Natural killer cell (primary cell): ENCODE measurements around the gene SLC35F3. TPM values are rescaled to one million over a fixed set of nuclear protein-coding genes. Genes with fewer than 3 reads are reported as not detected.

Experiments used
- ATAC-seq, 3 donors: fragments of 150-1000 bp in 2 of 3; fragments of 200-7000 bp in 1 of 3; cut with Tn5 transposase; 1 replicate in 1 of 3; 2 replicates in 2 of 3; pipeline ENCODE4 v1.10.0; 2021; ENCODE audit warnings: mild to moderate bottlenecking in 2 of 3, moderate library complexity in 2 of 3
- DNase-seq, 2 donors: peaks; one replicate each; pipeline versions ENCODE4 v3.0.0 to v3.0.0-alpha.2; 2013 to 2021; ENCODE audit warnings: mixed read lengths in 1 of 2
- H3K27ac ChIP-seq: one replicate; pipeline ENCODE4 v1.5.1; 2013; ENCODE audit warnings: mild to moderate bottlenecking, low read length
- H3K27me3 ChIP-seq: one replicate; pipeline ENCODE4 v1.6.1; 2013; ENCODE audit warnings: low read length; ENCODE audit not compliant: control insufficient read depth, insufficient read depth
- H3K36me3 ChIP-seq: one replicate; pipeline ENCODE4 v1.6.1; 2013; ENCODE audit warnings: low read length; ENCODE audit not compliant: control insufficient read depth, insufficient read depth
- H3K4me1 ChIP-seq: one replicate; pipeline ENCODE4 v1.6.1; 2013; ENCODE audit warnings: low read length; ENCODE audit not compliant: control insufficient read depth, insufficient read depth
- H3K4me3 ChIP-seq: one replicate; pipeline ENCODE4 v1.5.1; 2013; ENCODE audit warnings: low read length
- H3K9me3 ChIP-seq: one replicate; pipeline ENCODE4 v1.6.1; 2013; ENCODE audit warnings: low read length; ENCODE audit not compliant: control insufficient read depth, insufficient read depth
- H3K27ac Mint-ChIP-seq, 2 donors: one replicate each; pipeline ENCODE4 v1.8.0; 2022; ENCODE audit warnings: mild to moderate bottlenecking in 2 of 2, mixed read lengths in 2 of 2, moderate library complexity in 1 of 2
- H3K27me3 Mint-ChIP-seq, 2 donors: one replicate each; pipeline ENCODE4 v1.8.0; 2022; ENCODE audit warnings: low read depth in 2 of 2, mixed read lengths in 2 of 2
- H3K36me3 Mint-ChIP-seq: one replicate; pipeline ENCODE4 v1.8.0; 2022; ENCODE audit warnings: mixed read lengths
- H3K4me1 Mint-ChIP-seq, 2 donors: one replicate each; pipeline ENCODE4 v1.8.0; 2022; ENCODE audit warnings: mixed read lengths in 2 of 2
- H3K4me3 Mint-ChIP-seq: one replicate; pipeline ENCODE4 v1.8.0; 2022; ENCODE audit warnings: mild to moderate bottlenecking, moderate library complexity, mixed read lengths
- H3K9me3 Mint-ChIP-seq, 2 donors: one replicate each; pipeline ENCODE4 v1.8.0; 2022; ENCODE audit warnings: mixed read lengths in 2 of 2
- WGBS: methylation state at CpG from one replicate; pipeline ENCODE4 v1.1.7; 2013; ENCODE audit warnings: missing lambda C conversion rate; ENCODE audit not compliant: insufficient coverage; 5-methylcytosine and 5-hydroxymethylcytosine counted together
- intact Hi-C: fragments of 100-400 bp; cut with micrococcal nuclease; formaldehyde crosslinking; loops from one replicate; pipeline ENCODE4 v1.14.2; 2022
- total RNA-seq, 4 donors: library from RNA; stranded (reverse); fragments of 120-200 nt in 1 of 4; gene quantifications; one replicate each; pipeline versions ENCODE4 v1.2.3 to v1.2.4, GENCODE V29; 2013 to 2022
- TF ChIP-seq, protein P1 (sequence below): fragments of 200-600 bp; IDR thresholded peaks from one replicate; pipeline ENCODE4 v1.8.0; 2022; ENCODE audit warnings: antibody characterized with exemption

SLC35F3 gene
- total RNA-seq, 3 donors from 2014 or later (not counting 1 experiment from before 2014, with no cell fraction given) = not detected

DNA sequence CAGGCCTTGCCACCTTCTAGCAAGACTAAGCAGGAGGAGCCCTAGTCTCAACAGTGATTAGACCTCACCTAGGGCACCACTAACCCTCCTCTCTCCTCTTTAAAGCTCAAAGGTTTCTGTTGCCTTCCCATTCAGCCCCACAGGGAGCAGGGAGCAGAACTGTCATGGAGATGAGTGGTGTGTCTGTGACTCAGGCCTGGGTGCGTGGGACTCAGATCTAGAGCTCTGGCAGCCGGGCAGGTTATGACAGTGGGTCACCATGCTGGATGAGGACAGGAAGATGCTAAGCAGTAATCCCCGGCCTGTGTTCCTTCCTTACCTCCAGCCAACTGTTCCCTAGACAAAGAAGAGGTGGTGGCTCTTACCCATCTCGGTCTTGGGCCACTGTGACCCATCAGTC, 408.7 kb downstream of the SLC35F3 start:
- peak overlapping the region in 1 of 2 donors; percentile 88 for H3K27ac Mint-ChIP-seq
- intact Hi-C loops = no loop called here

DNA sequence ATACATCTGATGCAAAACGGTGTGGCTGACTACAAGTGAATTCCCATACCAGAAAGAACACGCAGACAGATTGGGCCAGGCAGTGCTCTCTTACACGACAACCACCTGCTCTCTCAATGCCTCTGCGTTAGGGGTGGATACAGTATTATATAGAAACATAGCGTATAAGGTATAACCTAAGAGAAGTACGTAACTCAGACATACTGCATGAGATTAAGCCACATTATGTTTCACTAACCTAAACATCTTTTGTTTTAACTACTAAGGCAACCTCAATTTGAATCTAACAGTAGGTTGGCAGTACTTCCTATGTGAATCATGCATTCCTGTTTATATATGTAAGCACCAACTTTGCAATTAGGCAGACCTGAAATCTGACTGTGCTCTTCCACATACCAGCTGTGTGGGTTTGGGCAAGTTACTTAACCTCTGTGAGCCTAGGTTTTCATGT, 410.6 kb downstream of the SLC35F3 start:
- peak overlapping the region; percentile 74 for H3K27ac ChIP-seq
- intact Hi-C loops = no loop called here

More for the DNA sequence above, 408.7 kb downstream of the SLC35F3 start:
- TF ChIP-seq, protein P1, sequence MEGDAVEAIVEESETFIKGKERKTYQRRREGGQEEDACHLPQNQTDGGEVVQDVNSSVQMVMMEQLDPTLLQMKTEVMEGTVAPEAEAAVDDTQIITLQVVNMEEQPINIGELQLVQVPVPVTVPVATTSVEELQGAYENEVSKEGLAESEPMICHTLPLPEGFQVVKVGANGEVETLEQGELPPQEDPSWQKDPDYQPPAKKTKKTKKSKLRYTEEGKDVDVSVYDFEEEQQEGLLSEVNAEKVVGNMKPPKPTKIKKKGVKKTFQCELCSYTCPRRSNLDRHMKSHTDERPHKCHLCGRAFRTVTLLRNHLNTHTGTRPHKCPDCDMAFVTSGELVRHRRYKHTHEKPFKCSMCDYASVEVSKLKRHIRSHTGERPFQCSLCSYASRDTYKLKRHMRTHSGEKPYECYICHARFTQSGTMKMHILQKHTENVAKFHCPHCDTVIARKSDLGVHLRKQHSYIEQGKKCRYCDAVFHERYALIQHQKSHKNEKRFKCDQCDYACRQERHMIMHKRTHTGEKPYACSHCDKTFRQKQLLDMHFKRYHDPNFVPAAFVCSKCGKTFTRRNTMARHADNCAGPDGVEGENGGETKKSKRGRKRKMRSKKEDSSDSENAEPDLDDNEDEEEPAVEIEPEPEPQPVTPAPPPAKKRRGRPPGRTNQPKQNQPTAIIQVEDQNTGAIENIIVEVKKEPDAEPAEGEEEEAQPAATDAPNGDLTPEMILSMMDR = no peak
- Histone ChIP-seq H3K36me3 (no peaks in the 10 kb centered on the region), H3K4me3 (no peak overlapping the region), H3K27ac (no peak overlapping the region), H3K4me1 (peaks cover 63% of the 10 kb centered on the region), H3K27me3 (no peaks in the 10 kb centered on the region), H3K9me3 (no peaks in the 10 kb centered on the region)
- Mint-ChIP-seq H3K27me3 (peaks cover 5 to 41% of the 10 kb centered on the region in 2 donors), H3K9me3 (no peaks in the 10 kb centered on the region), H3K4me3 (no peak overlapping the region), H3K4me1 (peaks cover 6 to 23% of the 10 kb centered on the region in 2 donors), H3K36me3 (no peaks in the 10 kb centered on the region)
- WGBS = 97% methylated on average over 4 of the region's 4 CpGs
- DNase-seq (no peak), ATAC-seq (no peak)

DNA sequence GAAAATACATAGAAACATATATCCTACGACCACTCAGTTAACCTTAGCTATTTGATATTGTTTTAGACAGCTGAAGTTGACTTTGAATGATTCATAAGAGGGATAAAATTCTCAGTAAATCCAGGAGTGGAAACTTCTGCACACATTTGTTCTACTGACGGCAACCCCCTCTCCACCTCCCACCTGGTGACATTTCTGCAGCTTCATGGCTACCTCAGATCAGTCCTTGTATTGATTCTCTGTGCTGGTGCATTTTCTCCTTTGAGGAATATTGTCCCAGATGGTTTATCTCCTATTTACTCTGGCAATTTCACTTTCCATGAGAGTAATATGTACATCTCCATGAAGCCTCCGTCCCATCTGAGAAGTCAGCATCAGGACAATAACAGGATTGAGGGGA, 411.1 kb downstream of the SLC35F3 start:
- Mint-ChIP-seq H3K9me3 (no peaks in the 10 kb centered on the region), H3K4me3 (peak overlapping the region; percentile 75), H3K27ac (peak overlapping the region in 1 of 2 donors; percentile 88), H3K36me3 (no peaks in the 10 kb centered on the region), H3K4me1 (peaks cover 0 to 15% of the 10 kb centered on the region in 2 donors), H3K27me3 (peaks cover 5 to 44% of the 10 kb centered on the region in 2 donors)
- no peaks in the 10 kb centered on the region for H3K27me3 ChIP-seq
- H3K36me3 ChIP-seq = no peaks in the 10 kb centered on the region
- peak overlapping the region; percentile 63 for H3K27ac ChIP-seq
- 63% methylated on average over 2 of the region's 3 CpGs for WGBS
- ATAC-seq (no peak), DNase-seq (no peak)
- TF ChIP-seq, protein P1 = no peak
- H3K4me3 ChIP-seq = no peak overlapping the region
- H3K4me1 ChIP-seq = peaks cover 52% of the 10 kb centered on the region
- no peaks in the 10 kb centered on the region for H3K9me3 ChIP-seq
- intact Hi-C loops = no loop called here

More for the DNA sequence above, 410.6 kb downstream of the SLC35F3 start:
- H3K36me3 Mint-ChIP-seq = no peaks in the 10 kb centered on the region
- peaks cover 5 to 44% of the 10 kb centered on the region in 2 donors for H3K27me3 Mint-ChIP-seq
- H3K4me1 Mint-ChIP-seq = peaks cover 1 to 17% of the 10 kb centered on the region in 2 donors
- DNase-seq (peak in 1 of 2 donors; percentile 85), ATAC-seq (peak in 2 of 3 donors; percentile 87 to 94)
- H3K4me3 Mint-ChIP-seq = peak overlapping the region; percentile 75
- peaks cover 57% of the 10 kb centered on the region for H3K4me1 ChIP-seq
- no peaks in the 10 kb centered on the region for H3K9me3 ChIP-seq
- H3K4me3 ChIP-seq = no peak overlapping the region
- TF ChIP-seq, protein P1 = no peak
- H3K27ac Mint-ChIP-seq = peak overlapping the region in 1 of 2 donors; percentile 88
- no peaks in the 10 kb centered on the region for H3K9me3 Mint-ChIP-seq
- H3K27me3 ChIP-seq = no peaks in the 10 kb centered on the region
- 62% methylated on average over 2 of the region's 6 CpGs for WGBS
- H3K36me3 ChIP-seq = no peaks in the 10 kb centered on the region

DNA sequence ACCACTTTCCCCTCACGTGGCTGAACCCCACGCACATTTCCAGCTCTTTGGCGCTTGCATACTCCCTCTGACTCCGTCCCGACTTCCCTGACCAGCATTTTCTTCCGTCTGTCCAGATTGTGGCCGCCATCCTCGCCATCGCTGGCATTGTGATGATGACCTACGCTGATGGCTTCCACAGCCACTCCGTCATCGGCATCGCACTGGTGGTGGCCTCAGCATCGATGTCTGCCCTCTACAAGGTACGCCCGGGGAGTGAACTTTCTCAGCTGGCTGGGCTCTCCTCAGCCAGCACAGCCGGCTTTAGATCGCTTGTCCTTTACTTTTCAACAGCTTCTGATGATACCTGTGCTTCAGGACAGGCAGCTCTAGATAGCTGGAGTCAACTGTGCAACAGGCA, 412.0 kb downstream of the SLC35F3 start:
- H3K4me1 Mint-ChIP-seq = peaks cover 0 to 15% of the 10 kb centered on the region in 2 donors
- WGBS = 93% methylated on average over 18 of the region's 18 CpGs
- H3K9me3 ChIP-seq = no peaks in the 10 kb centered on the region
- H3K27ac ChIP-seq = peak overlapping the region; percentile 63
- no peaks in the 10 kb centered on the region for H3K36me3 ChIP-seq
- no peak overlapping the region for H3K4me3 ChIP-seq
- H3K4me1 ChIP-seq = peaks cover 52% of the 10 kb centered on the region
- no peak for ATAC-seq
- H3K27me3 ChIP-seq = no peaks in the 10 kb centered on the region
- H3K36me3 Mint-ChIP-seq = no peaks in the 10 kb centered on the region
- peaks cover 5 to 41% of the 10 kb centered on the region in 2 donors for H3K27me3 Mint-ChIP-seq
- peak overlapping the region in 1 of 2 donors; percentile 88 for H3K27ac Mint-ChIP-seq
- H3K4me3 Mint-ChIP-seq = no peak overlapping the region
- intact Hi-C loops = no loop called here
- no peaks in the 10 kb centered on the region for H3K9me3 Mint-ChIP-seq
- no peak for DNase-seq
- TF ChIP-seq, protein P1 = no peak
